Inflammatory macrophage treated with lipopolysaccharide for 4 hours (primary cell): ENCODE results near the gene CTBP1.

Experiments used
- DNase-seq: peaks from one replicate; pipeline ENCODE4 v3.0.0-alpha.2; 2020

Gene CTBP1

GRCh38 chr4:1193206-1194009 is 55.5 kb downstream of the CTBP1 start:
- DNase-seq = no peak

GRCh38 chr4:1192493-1193205 is 56.3 kb downstream of the CTBP1 start:
- DNase-seq = no peak

- no peak for DNase-seq
These were observed 56.8 kb downstream of the CTBP1 start for GRCh38 chr4:1192091-1192492.

- DNase-seq = no peak
These were observed 57.3 kb downstream of the CTBP1 start for GRCh38 chr4:1191621-1192020.

DNA sequence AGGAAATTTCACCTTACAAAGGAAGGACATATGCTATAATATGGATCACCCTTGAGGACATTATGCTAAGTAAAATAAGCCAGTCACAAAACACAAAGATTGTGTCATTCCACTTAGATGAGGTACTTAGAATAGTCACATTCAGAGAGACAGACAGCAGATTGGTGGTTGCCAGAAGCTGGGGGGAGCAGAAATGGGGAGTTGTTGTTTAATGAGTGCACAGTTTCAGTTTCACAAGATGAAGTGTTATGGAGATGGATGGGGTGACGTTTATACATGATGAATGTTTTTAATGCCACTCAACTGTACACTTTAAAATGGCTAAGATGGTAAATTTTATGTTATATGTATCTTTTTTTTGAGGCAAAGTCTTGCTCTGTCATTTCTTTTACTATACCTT is 61.7 kb downstream of the CTBP1 start:
- peak; percentile 56 for DNase-seq

DNA sequence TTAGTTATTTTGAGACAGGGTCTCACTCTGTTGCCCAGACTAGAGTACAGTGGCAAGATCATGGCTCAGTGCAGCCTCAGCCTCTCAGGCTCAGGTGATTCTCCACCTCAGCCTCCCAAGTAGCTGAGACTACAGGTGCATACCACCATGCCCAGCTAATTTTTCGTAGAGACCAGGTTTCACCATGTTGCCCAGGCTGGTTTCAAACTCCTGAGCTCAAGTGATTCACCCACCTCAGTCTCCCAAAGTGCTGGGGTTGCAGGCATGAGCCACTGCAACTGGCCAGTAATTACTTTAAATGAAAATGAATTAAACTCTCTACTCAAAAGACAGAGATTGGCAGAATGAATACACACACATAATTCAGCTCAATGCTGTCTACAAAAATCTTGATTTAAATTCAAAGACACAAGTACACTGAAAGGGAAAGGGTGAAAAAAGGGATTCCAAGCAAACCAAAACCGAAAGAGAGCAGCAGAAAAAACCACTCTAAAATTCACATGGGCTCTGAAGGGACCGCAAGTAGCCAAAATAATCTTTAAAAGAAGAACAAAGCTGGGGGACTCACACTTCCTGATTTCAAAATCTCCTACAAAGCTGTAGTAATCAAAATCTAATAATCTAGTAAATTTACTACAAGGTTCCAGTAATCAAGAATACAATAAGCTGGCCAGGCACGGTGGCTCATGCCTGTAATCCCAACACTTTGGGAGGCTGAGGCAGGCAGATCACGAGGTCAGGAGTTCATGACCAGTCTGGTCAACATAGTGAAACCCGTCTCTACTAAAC is 64.8 kb downstream of the CTBP1 start:
- peak; percentile 87 for DNase-seq

DNA sequence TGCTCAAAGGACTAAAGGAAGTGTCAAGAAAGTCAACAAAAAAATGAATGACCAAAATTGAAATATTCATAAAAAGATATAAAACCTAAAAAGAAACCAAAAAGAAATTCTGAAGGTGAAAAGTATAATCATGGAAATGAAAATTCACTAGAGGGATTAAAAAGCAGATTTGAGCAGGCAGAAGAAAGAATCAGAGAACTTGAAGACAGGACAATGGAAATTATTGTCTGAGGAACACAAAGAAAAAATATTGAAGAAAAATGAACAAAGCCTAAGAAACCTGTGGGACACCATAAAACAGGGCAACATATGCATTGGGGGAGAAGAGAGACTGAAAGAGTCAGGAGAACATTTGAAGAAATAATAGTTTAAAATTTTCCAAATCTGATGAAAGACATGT is 66.6 kb downstream of the CTBP1 start:
- no peak for DNase-seq

- DNase-seq = no peak
These were observed 68.3 kb downstream of the CTBP1 start for GRCh38 chr4:1180663-1181062.

GRCh38 chr4:1179976-1180375 is 69.0 kb downstream of the CTBP1 start:
- DNase-seq = no peak

GRCh38 chr4:1179089-1179441 is 69.9 kb downstream of the CTBP1 start:
- DNase-seq = no peak

GRCh38 chr4:1178300-1179088 is 70.4 kb downstream of the CTBP1 start:
- DNase-seq = no peak

DNA sequence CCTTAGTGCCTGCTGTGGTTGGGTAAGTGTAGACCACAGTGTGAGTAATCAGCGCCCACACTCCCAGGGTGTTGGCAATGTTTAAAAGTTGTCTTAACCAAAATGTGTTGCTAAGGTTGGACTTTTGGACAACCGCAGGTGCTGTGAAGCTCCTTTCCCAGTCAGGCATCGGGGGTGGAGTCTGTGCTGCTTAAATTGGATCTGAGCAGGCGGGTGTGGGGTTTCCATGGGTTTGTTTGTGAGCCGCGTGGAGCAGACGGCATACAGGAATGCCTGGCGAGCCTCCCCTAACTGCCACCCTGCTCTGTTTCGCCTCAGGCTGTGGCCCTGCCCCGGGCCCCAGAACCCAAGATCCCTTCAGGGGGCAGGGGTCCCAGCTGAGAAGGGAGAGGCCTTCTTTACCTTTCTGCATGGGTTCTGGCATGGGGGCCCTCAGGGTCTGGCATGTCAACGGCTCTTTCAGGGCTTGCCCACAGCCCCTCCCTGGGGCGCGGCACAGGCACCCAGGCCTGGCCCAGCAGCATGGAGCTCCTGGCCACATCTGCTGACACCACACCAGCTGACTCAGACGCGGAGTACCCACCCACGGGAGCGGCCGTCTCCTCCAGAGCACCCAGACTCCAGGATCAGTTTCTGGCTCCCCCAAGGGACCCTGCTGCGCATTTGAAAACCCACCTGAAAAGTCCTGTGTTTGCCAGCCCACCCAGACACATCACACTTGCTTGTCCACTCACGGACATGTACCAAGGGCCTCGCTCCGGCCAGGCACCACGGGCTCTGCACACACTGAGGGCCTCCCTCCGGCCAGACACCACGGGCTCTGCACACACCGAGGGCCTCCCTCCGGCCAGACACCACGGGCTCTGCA is 71.4 kb downstream of the CTBP1 start:
- DNase-seq = no peak

DNA sequence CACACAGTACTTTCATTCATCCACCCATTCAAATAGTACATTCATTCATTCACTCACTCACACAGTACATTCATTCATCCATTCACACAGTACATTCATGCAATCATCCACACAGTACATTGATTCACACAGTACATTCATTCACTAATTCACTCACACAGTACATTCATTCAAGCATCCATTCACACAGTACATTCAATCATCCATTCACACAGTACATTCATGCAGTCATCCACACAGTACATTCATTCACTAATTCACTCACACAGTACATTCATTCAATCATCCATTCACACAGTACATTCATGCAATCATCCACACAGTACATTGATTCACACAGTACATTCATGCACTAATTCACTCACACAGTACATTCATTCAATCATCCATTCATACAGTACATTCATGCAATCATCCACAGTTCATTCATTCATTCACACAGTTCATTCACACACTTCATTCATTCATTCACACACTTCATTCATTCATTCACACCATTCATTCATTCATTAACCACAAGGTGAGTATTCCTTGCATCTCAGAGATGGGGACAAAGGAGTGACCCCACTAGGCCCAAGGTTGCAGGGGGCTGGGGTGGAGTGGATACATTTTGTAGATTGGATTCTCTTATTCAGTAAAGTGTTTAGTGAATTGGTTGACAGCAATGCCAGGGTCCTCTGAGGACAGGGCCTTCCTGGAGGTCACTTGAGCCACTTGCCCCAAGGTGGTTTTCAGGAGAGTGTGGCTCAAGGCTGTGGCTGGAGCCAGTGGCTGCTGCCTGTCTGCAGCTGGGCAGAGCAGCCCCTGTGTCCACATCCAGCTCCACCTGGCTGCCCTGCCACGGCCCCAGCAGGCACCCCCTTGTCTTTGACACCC is 72.3 kb downstream of the CTBP1 start:
- no peak for DNase-seq

- DNase-seq = no peak
These were observed 73.2 kb downstream of the CTBP1 start for GRCh38 chr4:1175635-1176229.

DNA sequence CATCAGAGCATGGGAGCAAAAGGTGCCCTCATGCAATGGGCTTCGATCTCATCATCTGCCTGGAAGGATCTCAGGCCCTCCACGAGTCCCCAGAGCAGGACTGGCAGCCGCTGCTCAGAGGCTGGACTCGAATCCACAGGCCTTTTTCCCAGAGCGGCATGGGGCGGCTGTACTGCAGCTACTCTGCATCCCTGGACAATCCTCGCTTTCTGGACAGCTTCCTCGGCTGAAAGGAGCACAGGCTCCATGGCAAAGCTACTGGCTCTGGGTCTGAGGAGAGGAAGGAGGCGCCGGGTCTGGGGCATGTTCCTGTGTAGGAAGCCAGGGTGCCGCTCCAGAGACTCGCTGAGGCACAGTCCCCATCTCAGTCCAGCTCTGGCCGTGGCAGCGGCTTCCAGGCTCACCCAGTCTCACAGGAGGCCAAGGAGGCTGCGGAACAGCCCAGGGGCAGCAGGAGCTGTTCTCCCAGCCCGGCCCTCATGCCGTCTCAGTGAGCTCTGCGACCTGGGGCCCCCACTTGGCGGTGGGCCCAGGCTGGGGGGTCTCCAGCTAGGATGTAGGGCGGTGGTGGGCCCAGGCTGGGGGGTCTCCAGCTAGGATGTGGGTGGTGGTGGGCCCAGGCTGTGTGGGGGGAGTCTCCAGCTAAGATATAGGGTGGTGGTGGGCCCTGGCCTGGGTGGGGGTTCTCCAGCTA is 73.8 kb downstream of the CTBP1 start:
- no peak for DNase-seq

GRCh38 chr4:1172971-1173757 is 75.8 kb downstream of the CTBP1 start:
- DNase-seq = no peak

DNA sequence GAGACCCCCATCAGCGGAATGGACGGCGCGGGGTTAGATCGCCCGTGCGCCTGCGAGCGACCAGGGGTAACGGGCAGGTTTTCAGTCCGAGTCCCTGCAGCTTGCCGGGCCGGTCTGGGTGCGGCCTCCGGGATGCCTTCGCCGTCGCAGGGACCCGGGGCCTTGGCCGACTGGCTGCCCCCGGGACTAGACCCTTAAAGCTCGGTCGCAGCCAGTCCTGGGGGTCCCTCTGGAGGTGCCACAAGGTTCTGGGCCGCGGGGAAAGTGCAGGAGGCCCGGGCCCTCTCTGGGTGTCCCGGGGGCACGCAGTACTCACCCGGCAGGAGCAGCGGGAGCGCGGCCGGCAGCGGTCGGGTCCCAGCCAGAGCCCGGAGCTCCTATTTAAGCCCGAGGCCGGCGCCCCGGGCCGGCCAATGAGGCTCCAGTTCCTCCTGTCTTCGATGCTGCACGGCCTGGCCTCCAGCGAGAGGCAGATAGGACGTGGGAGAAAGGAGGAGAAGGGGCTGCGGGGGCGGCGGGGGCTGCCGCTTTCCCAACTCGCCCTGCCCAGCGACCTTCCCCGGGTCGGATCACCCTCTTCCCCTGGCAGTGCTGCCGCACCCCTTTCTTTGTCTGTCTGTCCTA is 76.6 kb downstream of the CTBP1 start, which contains the start of gene SPON2:
Gene SPON2 (minus strand): TSS at position 356 of the 624 bp plus-strand sequence.
- peak; percentile 8 for DNase-seq
